ENCODE measurements around the gene USP3. TPM values are rescaled to one million over a fixed set of nuclear protein-coding genes. Genes with fewer than 3 reads are reported as not detected.

Gene USP3
- total RNA-seq, 6 experiments from 2014 or later, result 21.9 to 33.8 (median 24.8) TPM

- no peak for TF ChIP-seq POLR2A (IDR thresholded peaks at IDR 0.05)
- TF ChIP-seq CTCF (IDR thresholded peaks at IDR 0.05), result no peak
- Histone ChIP-seq H3K9me3 (no peaks in the 10 kb centered on the region), H3K4me3 (no peak overlapping the region), H3K27ac (no peak overlapping the region), H3K36me3 (no peaks in the 10 kb centered on the region), H3K27me3 (no peaks in the 10 kb centered on the region), H3K4me1 (peaks cover 2 to 30% (median 10%) of the 10 kb centered on the region in 4 donors)
- ATAC-seq, result no peak
- DNase-seq, result no peak
- 90% methylated on average over 5 of the region's 6 CpGs for WGBS (ENCODE audit: insufficient coverage, low coverage, low lambda C conversion rate, missing lambda C conversion rate)
- intact Hi-C loops (cut with DNase I), result no loop called here
These were observed 26.1 kb upstream of the USP3 start for GRCh38 chr15:63478243-63478642.

- H3K27me3 ChIP-seq, result no peaks in the 10 kb centered on the region
- no peak overlapping the region for H3K4me3 ChIP-seq
- H3K36me3 ChIP-seq, result no peaks in the 10 kb centered on the region
- no peak for DNase-seq
- no peaks in the 10 kb centered on the region for H3K9me3 ChIP-seq
- 72% methylated on average over 2 of the region's 2 CpGs for WGBS (ENCODE audit: insufficient coverage, low coverage, low lambda C conversion rate, missing lambda C conversion rate)
- ATAC-seq, result no peak
- intact Hi-C loops (cut with DNase I), result no loop called here
- peaks cover 0 to 9% (median 0%) of the 10 kb centered on the region in 4 donors for H3K4me1 ChIP-seq
- H3K27ac ChIP-seq, result no peak overlapping the region
- no peak for TF ChIP-seq CTCF (IDR thresholded peaks at IDR 0.05)
- TF ChIP-seq POLR2A (IDR thresholded peaks at IDR 0.05), result no peak
These were observed 24.0 kb upstream of the USP3 start for GRCh38 chr15:63480441-63480821.

- intact Hi-C loops (cut with DNase I), result no loop called here
- no peak overlapping the region for H3K4me3 ChIP-seq
- WGBS (ENCODE audit: insufficient coverage, low coverage, low lambda C conversion rate, missing lambda C conversion rate), result 100% methylated on average over 2 of the region's 3 CpGs
- no peak for DNase-seq
- no peaks in the 10 kb centered on the region for H3K9me3 ChIP-seq
- no peak overlapping the region for H3K27ac ChIP-seq
- H3K36me3 ChIP-seq, result no peaks in the 10 kb centered on the region
- H3K27me3 ChIP-seq, result no peaks in the 10 kb centered on the region
- ATAC-seq, result no peak
- H3K4me1 ChIP-seq, result peaks cover 0 to 4% (median 0%) of the 10 kb centered on the region in 4 donors
- no peak for TF ChIP-seq CTCF (IDR thresholded peaks at IDR 0.05)
- TF ChIP-seq POLR2A (IDR thresholded peaks at IDR 0.05), result no peak
These were observed 23.1 kb upstream of the USP3 start for GRCh38 chr15:63481105-63481810.

GRCh38 chr15:63482874-63483323 is 21.5 kb upstream of the USP3 start:
- DNase-seq (no peak), ATAC-seq (peak; percentile 13 to 57 (median 43))
- H3K4me3 ChIP-seq, result peak overlapping the region in 1 of 3 donors; percentile 1
- H3K27me3 ChIP-seq, result no peaks in the 10 kb centered on the region
- peak overlapping the region; percentile 26 to 37 (median 27) for H3K27ac ChIP-seq
- H3K36me3 ChIP-seq, result no peaks in the 10 kb centered on the region
- TF ChIP-seq CTCF (IDR thresholded peaks at IDR 0.05) (no peak), POLR2A (IDR thresholded peaks at IDR 0.05) (no peak)
- H3K4me1 ChIP-seq, result peaks cover 0 to 2% (median 0%) of the 10 kb centered on the region in 4 donors
- H3K9me3 ChIP-seq, result no peaks in the 10 kb centered on the region
- intact Hi-C loops (cut with DNase I), result no loop called here
- 26% methylated on average over 7 of the region's 7 CpGs for WGBS (ENCODE audit: insufficient coverage, low coverage, low lambda C conversion rate, missing lambda C conversion rate)
